Psoas muscle (tissue), 8 donors: Measurements from ENCODE around the gene ULBP1. TPM values are rescaled to one million over a fixed set of nuclear protein-coding genes. Genes with fewer than 3 reads are reported as not detected.
"Not testable (repeated sequence)": the region's sequence is repeated elsewhere in the genome, so short reads cannot be mapped to it uniquely, and the experiment has no call there.

Experiments used
- ATAC-seq, 4 donors: fragments of 200-7000 bp; cut with Tn5 transposase; one replicate each; pipeline ENCODE4 v1.9.1; 2020; ENCODE audit warnings: moderate library complexity in 3 of 4, mild to moderate bottlenecking in 2 of 4
- DNase-seq, 2 donors: peaks; one replicate each; pipeline ENCODE4 v3.0.0-alpha.2; 2020
- H3K27ac ChIP-seq: fragments of 200-600 bp; one replicate; pipeline ENCODE4 v1.8.0; 2022
- H3K27me3 ChIP-seq, 3 donors: fragments of 200-600 bp in 1 of 3; one replicate each; pipeline versions ENCODE4 v1.6.1 to v1.8.0; 2013 to 2022; ENCODE audit warnings: low read length in 2 of 3, mild to moderate bottlenecking in 2 of 3, moderate library complexity in 1 of 3; ENCODE audit not compliant: insufficient read depth in 3 of 3
- H3K36me3 ChIP-seq, 2 donors: fragments of 200-600 bp in 1 of 2; one replicate each; pipeline versions ENCODE4 v1.6.1 to v1.8.0; 2013 to 2022; ENCODE audit warnings: low read depth in 1 of 2, mild to moderate bottlenecking in 1 of 2, moderate library complexity in 1 of 2; ENCODE audit not compliant: insufficient read depth in 1 of 2
- H3K4me1 ChIP-seq: fragments of 200-600 bp; one replicate; pipeline ENCODE4 v1.8.0; 2022
- H3K4me3 ChIP-seq: fragments of 200-600 bp; one replicate; pipeline ENCODE4 v1.8.0; 2022; ENCODE audit warnings: mild to moderate bottlenecking
- H3K9me3 ChIP-seq: fragments of 200-600 bp; one replicate; pipeline ENCODE4 v1.8.0; 2022
- CTCF ChIP-seq: fragments of 200-600 bp; IDR thresholded peaks from one replicate; pipeline ENCODE4 v1.8.0; 2022; ENCODE audit warnings: antibody characterized with exemption
- WGBS, 3 donors: extraction: QIAGEN DNeasy Blood & Tissue Kit; methylation state at CpG; one replicate each; pipeline versions ENCODE4 v1.1.6 to v1.1.7; 2013; 5-methylcytosine and 5-hydroxymethylcytosine counted together
- intact Hi-C, 2 donors: fragments of 100-400 bp; cut with DNase I; formaldehyde crosslinking; loops; one replicate each; pipeline versions ENCODE4 v1.11.0 to v1.14.2; 2022
- polyA plus RNA-seq, 3 donors: library from polyadenylated mRNA; stranded (reverse); fragments of 200-250 nt; gene quantifications; one replicate each; pipeline ENCODE4 v1.2.3, GENCODE V29; 2013
- total RNA-seq, 4 donors: library from RNA; stranded (reverse); fragmentation: NEBNext Ultra II Directional in 2 of 4; extraction: Animal tissue kit (Norgen Biotek cat#: 25700) in 2 of 4; gene quantifications; one replicate each; pipeline versions ENCODE4 v1.2.1 to v1.2.4, GENCODE V29; 2021 to 2023
- donor health status: healthy with polysubstance abuse.
- donor health status: DM: no; HTN: no; CAD: no; lungs with moderate emphysema.
- donor health status: Bipolar disorder and iron deficiency.
- donor health status: healthy.
- donor health status: DM: yes; HTN: yes; CAD: no.
- donor health status: DM: no; HTN: no; CAD: no.
- donor health status: DM: no; HTN: no; CAD: no.
- donor health status: DM: yes; HTN: yes; CAD: no.

Gene ULBP1
- total and polyA plus RNA-seq, 7 donors = 0.03 to 0.12 (median 0.10) TPM

- DNase-seq (no peak), ATAC-seq (no peak)
- intact Hi-C loops = loop anchor here in 1 of 2 donors (5.0 kb wide), 1 partner anchor 462 kb away; no protein-coding TSS in a partner anchor
- H3K9me3 ChIP-seq = no peaks in the 10 kb centered on the region
- H3K4me3 ChIP-seq = no peak overlapping the region
- no peak for TF ChIP-seq CTCF
- H3K27me3 ChIP-seq = peaks cover 1 to 60% (median 29%) of the 10 kb centered on the region in 3 donors
- WGBS, 3 donors = 24 to 36% (median 27%) methylated on average over 6 of the region's 6 CpGs
- no peaks in the 10 kb centered on the region for H3K36me3 ChIP-seq
- no peaks in the 10 kb centered on the region for H3K4me1 ChIP-seq
- H3K27ac ChIP-seq = no peak overlapping the region
Observed at GRCh38 chr6:149939909-149940671, 23.7 kb upstream of the ULBP1 start.

- TF ChIP-seq CTCF = no peak
- ATAC-seq = no peak
- intact Hi-C loops = no loop called here
- Histone ChIP-seq H3K36me3 (no peaks in the 10 kb centered on the region), H3K4me1 (no peaks in the 10 kb centered on the region), H3K4me3 (no peak overlapping the region), H3K27me3 (peaks cover 0 to 55% (median 26%) of the 10 kb centered on the region in 3 donors), H3K27ac (no peak overlapping the region), H3K9me3 (no peaks in the 10 kb centered on the region)
- WGBS, 3 donors = 41 to 55% (median 54%) methylated on average over 6 of the region's 6 CpGs
- DNase-seq = no peak
Observed at GRCh38 chr6:149940672-149940982, 23.1 kb upstream of the ULBP1 start.

- no peaks in the 10 kb centered on the region for H3K9me3 ChIP-seq
- ATAC-seq = peak; percentile 95 to 98 (median 96)
- no peaks in the 10 kb centered on the region for H3K4me1 ChIP-seq
- WGBS, 3 donors = 1 to 2% (median 1%) methylated on average over 59 to 62 of the region's 62 CpGs
- no peaks in the 10 kb centered on the region for H3K36me3 ChIP-seq
- peak; percentile 86 to 93 for DNase-seq
- no peak for TF ChIP-seq CTCF
- H3K4me3 ChIP-seq = peak within 1 kb of the TSS; percentile 70
- intact Hi-C loops = no loop called here
- peaks cover 0 to 43% (median 25%) of the 10 kb centered on the region in 3 donors for H3K27me3 ChIP-seq
- no peak within 1 kb of the TSS for H3K27ac ChIP-seq
Observed at GRCh38 chr6:149941583-149942460, 21.9 kb upstream of the ULBP1 start, which contains the start of gene ULBP2. Gene ULBP2, plus strand, starts transcription at chr6:149942014. Its CDS starts 59 bp downstream, at chr6:149942073.

- intact Hi-C loops = no loop called here
- DNase-seq = no peak
- Histone ChIP-seq H3K4me1 (no peaks in the 10 kb centered on the region), H3K9me3 (no peaks in the 10 kb centered on the region), H3K4me3 (peak overlapping the region; percentile 70), H3K27me3 (peaks cover 0 to 37% (median 23%) of the 10 kb centered on the region in 3 donors), H3K36me3 (no peaks in the 10 kb centered on the region), H3K27ac (no peak overlapping the region)
- WGBS, 3 donors = 36 to 48% (median 39%) methylated on average over 9 to 13 of the region's 13 CpGs
- ATAC-seq = peak in 2 of 4 donors; percentile 1 to 4
- no peak for TF ChIP-seq CTCF
Observed at GRCh38 chr6:149942461-149942829, 21.3 kb upstream of the ULBP1 start.

- WGBS, 3 donors = 76 to 87% (median 79%) methylated on average over 5 of the region's 5 CpGs
- H3K4me3 ChIP-seq, H3K4me1 ChIP-seq, H3K27ac ChIP-seq, DNase-seq, intact Hi-C loops, H3K9me3 ChIP-seq, ATAC-seq, H3K36me3 ChIP-seq: not testable (repeated sequence)
- peaks cover 0 to 29% (median 18%) of the 10 kb centered on the region in 3 donors for H3K27me3 ChIP-seq
Observed at GRCh38 chr6:149943321-149943720, 20.4 kb upstream of the ULBP1 start.

- DNase-seq, H3K4me1 ChIP-seq, H3K36me3 ChIP-seq, intact Hi-C loops, H3K4me3 ChIP-seq, ATAC-seq, H3K27ac ChIP-seq, H3K9me3 ChIP-seq: not testable (repeated sequence)
- WGBS, 3 donors = 65 to 76% (median 70%) methylated on average over 3 to 5 of the region's 6 CpGs
- H3K27me3 ChIP-seq = peaks cover 0 to 17% (median 8%) of the 10 kb centered on the region in 3 donors
Observed at GRCh38 chr6:149945276-149945675, 18.5 kb upstream of the ULBP1 start.

GRCh38 chr6:149946631-149947030 is 17.1 kb upstream of the ULBP1 start:
- 50 to 65% (median 57%) methylated on average over 7 of the region's 7 CpGs for WGBS, 3 donors
- H3K36me3 ChIP-seq, ATAC-seq, DNase-seq, H3K4me1 ChIP-seq, H3K27ac ChIP-seq, H3K9me3 ChIP-seq, H3K4me3 ChIP-seq, intact Hi-C loops: not testable (repeated sequence)
- peaks cover 0 to 18% (median 3%) of the 10 kb centered on the region in 3 donors for H3K27me3 ChIP-seq
